ENCODE measurements around the gene LPP. TPM values are rescaled to one million over a fixed set of nuclear protein-coding genes. Genes with fewer than 3 reads are reported as not detected.
A peak's percentile ranks its signal among the peaks of the same experiment; 100 is the strongest.

LPP gene
- total and polyA plus RNA-seq, 4 donors, result 11.1 to 219 (median 66.5) TPM

DNA sequence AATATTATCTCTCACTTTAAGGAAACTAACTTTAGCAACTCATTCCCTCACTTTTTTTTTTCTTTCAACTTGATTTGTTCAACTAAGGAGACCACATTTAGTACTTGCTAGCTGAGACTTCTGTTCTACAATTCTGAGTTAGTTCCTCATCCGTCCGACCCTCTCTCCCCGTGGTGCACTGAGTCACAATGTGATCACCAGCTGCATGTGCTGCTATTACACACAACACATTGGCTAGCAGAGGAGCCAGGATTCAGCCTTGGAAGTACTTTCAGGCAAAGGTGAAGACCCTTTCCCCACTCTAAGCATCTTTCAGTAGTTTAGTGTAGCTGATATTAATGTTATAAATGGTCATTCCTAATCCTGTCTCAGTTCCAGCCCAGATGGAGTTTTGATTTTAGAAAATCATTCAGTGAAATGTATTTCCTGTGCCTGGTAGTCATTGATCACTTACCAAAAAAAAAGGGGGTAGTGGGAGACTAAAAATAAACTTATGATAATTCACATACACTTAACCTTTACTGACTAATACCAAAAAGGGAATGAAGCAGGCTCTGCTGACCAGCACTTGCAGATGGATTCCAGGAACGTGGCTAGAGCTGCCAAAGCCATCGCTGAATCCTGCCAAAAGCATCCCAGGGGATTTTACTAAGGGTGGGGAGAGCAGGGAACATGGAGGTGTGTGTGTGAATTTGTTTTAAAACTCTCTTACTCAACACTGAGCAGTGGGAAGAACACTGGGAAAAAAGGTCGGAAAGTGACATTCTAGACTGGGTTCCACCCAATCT is 424.8 kb downstream of the LPP start:
- DNase-seq, result peak in 1 of 3 donors; percentile 25
- TF ChIP-seq, protein P1, sequence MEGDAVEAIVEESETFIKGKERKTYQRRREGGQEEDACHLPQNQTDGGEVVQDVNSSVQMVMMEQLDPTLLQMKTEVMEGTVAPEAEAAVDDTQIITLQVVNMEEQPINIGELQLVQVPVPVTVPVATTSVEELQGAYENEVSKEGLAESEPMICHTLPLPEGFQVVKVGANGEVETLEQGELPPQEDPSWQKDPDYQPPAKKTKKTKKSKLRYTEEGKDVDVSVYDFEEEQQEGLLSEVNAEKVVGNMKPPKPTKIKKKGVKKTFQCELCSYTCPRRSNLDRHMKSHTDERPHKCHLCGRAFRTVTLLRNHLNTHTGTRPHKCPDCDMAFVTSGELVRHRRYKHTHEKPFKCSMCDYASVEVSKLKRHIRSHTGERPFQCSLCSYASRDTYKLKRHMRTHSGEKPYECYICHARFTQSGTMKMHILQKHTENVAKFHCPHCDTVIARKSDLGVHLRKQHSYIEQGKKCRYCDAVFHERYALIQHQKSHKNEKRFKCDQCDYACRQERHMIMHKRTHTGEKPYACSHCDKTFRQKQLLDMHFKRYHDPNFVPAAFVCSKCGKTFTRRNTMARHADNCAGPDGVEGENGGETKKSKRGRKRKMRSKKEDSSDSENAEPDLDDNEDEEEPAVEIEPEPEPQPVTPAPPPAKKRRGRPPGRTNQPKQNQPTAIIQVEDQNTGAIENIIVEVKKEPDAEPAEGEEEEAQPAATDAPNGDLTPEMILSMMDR (IDR thresholded peaks at IDR 0.05; ENCODE audit: control extremely low read depth, extremely low read depth), result no peak
- H3K4me3 ChIP-seq, result no peak overlapping the region
- peak overlapping the region; percentile 60 to 80 for H3K27ac ChIP-seq (ENCODE audit: low read depth in 1 of 2, low read length in 1 of 2)
- H3K27me3 ChIP-seq (ENCODE audit: control insufficient read depth in 3 of 3, insufficient read depth in 3 of 3, low read length in 2 of 3), result no peaks in the 10 kb centered on the region
- H3K36me3 ChIP-seq (ENCODE audit: control insufficient read depth in 4 of 4, insufficient read depth in 4 of 4, low read length in 4 of 4), result peaks cover 0 to 3% (median 0%) of the 10 kb centered on the region in 4 donors
- ATAC-seq (ENCODE audit: insufficient read depth, low FRiP score), result peak; percentile 34
- H3K9ac ChIP-seq (ENCODE audit: insufficient read depth in 1 of 2, low read length in 2 of 2), result no peak overlapping the region
- 60 to 67% methylated on average over 6 of the region's 6 CpGs for WGBS, 2 donors
- H3K4me1 ChIP-seq (ENCODE audit: control insufficient read depth in 5 of 5, insufficient read depth in 5 of 5, low read length in 5 of 5), result peaks cover 0 to 16% (median 0%) of the 10 kb centered on the region in 5 donors
- H3K9me3 ChIP-seq (ENCODE audit: control insufficient read depth in 4 of 4, insufficient read depth in 3 of 4, low read length in 3 of 4), result no peaks in the 10 kb centered on the region

DNA sequence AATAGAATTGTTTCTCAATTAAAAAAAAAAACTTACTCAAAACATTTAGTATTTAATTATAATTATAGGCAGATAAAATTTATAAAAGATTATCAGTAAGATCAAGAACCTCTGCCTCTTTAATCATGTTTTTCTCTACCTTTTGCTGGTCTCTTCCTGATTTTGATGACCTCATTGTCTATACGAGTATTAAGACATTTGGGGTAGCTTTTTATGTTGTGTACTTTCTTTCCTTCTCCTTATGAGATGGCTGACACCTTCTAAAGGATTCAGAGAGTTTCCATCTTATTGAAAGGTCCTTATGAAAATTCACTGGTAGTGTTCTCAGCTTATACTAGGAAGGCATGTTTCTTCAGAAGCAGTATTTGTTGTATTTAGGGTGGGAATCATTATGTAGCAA is 426.3 kb downstream of the LPP start:
- WGBS, 2 donors, result 44 to 61% methylated on average over 1 of the region's 1 CpG
- H3K27me3 ChIP-seq (ENCODE audit: control insufficient read depth in 3 of 3, insufficient read depth in 3 of 3, low read length in 2 of 3), result no peaks in the 10 kb centered on the region
- H3K9ac ChIP-seq (ENCODE audit: insufficient read depth in 1 of 2, low read length in 2 of 2), result no peak overlapping the region
- H3K4me1 ChIP-seq (ENCODE audit: control insufficient read depth in 5 of 5, insufficient read depth in 5 of 5, low read length in 5 of 5), result peaks cover 0 to 18% (median 2%) of the 10 kb centered on the region in 5 donors
- peaks cover 0 to 3% (median 0%) of the 10 kb centered on the region in 4 donors for H3K36me3 ChIP-seq (ENCODE audit: control insufficient read depth in 4 of 4, insufficient read depth in 4 of 4, low read length in 4 of 4)
- H3K9me3 ChIP-seq (ENCODE audit: control insufficient read depth in 4 of 4, insufficient read depth in 3 of 4, low read length in 3 of 4), result no peaks in the 10 kb centered on the region
- peak overlapping the region in 1 of 2 donors; percentile 6 for H3K27ac ChIP-seq (ENCODE audit: low read depth in 1 of 2, low read length in 1 of 2)
- TF ChIP-seq, protein P1 (IDR thresholded peaks at IDR 0.05; ENCODE audit: control extremely low read depth, extremely low read depth), result no peak
- no peak overlapping the region for H3K4me3 ChIP-seq
- DNase-seq (no peak), ATAC-seq (ENCODE audit: insufficient read depth, low FRiP score) (no peak)

DNA sequence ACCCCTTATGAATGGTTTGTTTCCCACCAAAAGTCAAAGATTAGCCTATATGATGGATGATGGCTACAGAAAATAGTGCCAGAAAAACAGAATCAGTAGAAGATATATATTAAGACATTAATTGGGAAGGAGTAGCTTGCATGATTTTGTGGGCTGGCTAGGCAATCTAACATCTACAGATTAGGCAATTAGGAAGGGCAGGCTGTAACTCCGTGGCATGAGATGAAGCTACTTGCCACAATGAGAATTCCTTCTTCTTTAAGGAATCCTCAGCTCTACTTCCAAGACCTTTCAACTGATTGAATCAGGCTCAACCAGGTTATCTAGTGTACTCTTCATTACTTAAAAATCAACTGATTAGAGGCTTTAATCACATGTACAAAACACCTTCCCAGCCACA is 426.7 kb downstream of the LPP start:
- peaks cover 0 to 20% (median 2%) of the 10 kb centered on the region in 5 donors for H3K4me1 ChIP-seq (ENCODE audit: control insufficient read depth in 5 of 5, insufficient read depth in 5 of 5, low read length in 5 of 5)
- H3K36me3 ChIP-seq (ENCODE audit: control insufficient read depth in 4 of 4, insufficient read depth in 4 of 4, low read length in 4 of 4), result peaks cover 0 to 3% (median 0%) of the 10 kb centered on the region in 4 donors
- no peaks in the 10 kb centered on the region for H3K9me3 ChIP-seq (ENCODE audit: control insufficient read depth in 4 of 4, insufficient read depth in 3 of 4, low read length in 3 of 4)
- H3K4me3 ChIP-seq, result no peak overlapping the region
- no peak for DNase-seq
- H3K27me3 ChIP-seq (ENCODE audit: control insufficient read depth in 3 of 3, insufficient read depth in 3 of 3, low read length in 2 of 3), result no peaks in the 10 kb centered on the region
- 43 to 75% methylated on average over 1 of the region's 1 CpG for WGBS, 2 donors
- TF ChIP-seq, protein P1 (IDR thresholded peaks at IDR 0.05; ENCODE audit: control extremely low read depth, extremely low read depth), result no peak
- no peak for ATAC-seq (ENCODE audit: insufficient read depth, low FRiP score)
- H3K9ac ChIP-seq (ENCODE audit: insufficient read depth in 1 of 2, low read length in 2 of 2), result no peak overlapping the region
- H3K27ac ChIP-seq (ENCODE audit: low read depth in 1 of 2, low read length in 1 of 2), result no peak overlapping the region
